ENCODE data around the gene SNX2. TPM values are rescaled to one million over a fixed set of nuclear protein-coding genes. Genes with fewer than 3 reads are reported as not detected.

The SNX2 gene
- total RNA-seq, 1 donor from 2014 or later, result 57.0 TPM

DNA sequence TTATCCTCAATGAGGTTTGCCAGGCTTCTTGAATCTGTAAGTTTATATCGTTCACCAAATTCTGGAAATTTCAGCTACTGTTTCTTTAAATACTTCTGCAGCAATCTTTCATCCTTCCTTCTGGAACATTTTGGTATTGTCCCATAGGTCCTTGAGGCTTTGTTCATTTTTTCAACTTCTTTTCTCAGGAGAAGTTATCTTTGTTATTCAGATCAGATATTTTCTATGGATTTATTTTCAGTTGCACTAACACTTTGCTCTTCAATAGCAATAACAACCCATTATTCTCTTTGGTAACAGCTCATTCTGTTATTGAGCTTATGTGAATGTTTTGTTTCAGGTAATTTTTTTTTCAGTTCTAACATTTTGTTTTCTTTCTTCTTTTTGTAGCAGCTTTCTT is 13.5 kb downstream of the SNX2 start:
- Mint-ChIP-seq H3K27me3 (no peaks in the 10 kb centered on the region), H3K4me3 (ENCODE audit: low read depth) (no peak overlapping the region), H3K9me3 (ENCODE audit: low read depth) (peaks cover 11% of the 10 kb centered on the region), H3K4me1 (ENCODE audit: low read depth) (peaks cover 2% of the 10 kb centered on the region), H3K27ac (no peak overlapping the region), H3K36me3 (ENCODE audit: insufficient read depth) (peaks cover 15% of the 10 kb centered on the region)
- TF ChIP-seq, protein P1, sequence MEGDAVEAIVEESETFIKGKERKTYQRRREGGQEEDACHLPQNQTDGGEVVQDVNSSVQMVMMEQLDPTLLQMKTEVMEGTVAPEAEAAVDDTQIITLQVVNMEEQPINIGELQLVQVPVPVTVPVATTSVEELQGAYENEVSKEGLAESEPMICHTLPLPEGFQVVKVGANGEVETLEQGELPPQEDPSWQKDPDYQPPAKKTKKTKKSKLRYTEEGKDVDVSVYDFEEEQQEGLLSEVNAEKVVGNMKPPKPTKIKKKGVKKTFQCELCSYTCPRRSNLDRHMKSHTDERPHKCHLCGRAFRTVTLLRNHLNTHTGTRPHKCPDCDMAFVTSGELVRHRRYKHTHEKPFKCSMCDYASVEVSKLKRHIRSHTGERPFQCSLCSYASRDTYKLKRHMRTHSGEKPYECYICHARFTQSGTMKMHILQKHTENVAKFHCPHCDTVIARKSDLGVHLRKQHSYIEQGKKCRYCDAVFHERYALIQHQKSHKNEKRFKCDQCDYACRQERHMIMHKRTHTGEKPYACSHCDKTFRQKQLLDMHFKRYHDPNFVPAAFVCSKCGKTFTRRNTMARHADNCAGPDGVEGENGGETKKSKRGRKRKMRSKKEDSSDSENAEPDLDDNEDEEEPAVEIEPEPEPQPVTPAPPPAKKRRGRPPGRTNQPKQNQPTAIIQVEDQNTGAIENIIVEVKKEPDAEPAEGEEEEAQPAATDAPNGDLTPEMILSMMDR (IDR thresholded peaks at IDR 0.05; ENCODE audit: unreplicated experiment), result no peak
- no peak for DNase-seq (ENCODE audit: low spot score, unreplicated experiment)

DNA sequence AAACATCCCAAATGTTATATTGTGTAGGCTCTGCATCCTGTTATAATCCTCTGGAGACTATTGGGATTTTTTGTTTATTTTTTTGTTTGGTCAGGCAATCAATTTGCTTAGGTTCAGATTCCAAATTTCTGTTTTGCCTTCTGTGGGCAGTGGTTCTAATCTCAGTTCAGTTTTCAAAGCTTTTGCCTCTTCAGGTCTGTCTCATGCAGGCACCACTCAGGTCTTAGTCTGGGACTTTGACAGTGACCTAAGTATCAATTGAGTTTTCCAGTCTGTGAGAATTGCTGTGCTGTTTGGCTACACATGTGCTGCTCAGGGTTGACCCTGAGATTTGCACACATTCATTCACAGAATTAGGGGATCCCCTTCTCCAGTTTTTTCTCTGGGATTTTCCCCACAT is 14.1 kb downstream of the SNX2 start:
- Mint-ChIP-seq H3K27ac (no peak overlapping the region), H3K4me1 (ENCODE audit: low read depth) (peaks cover 2% of the 10 kb centered on the region), H3K9me3 (ENCODE audit: low read depth) (peaks cover 11% of the 10 kb centered on the region), H3K36me3 (ENCODE audit: insufficient read depth) (peaks cover 15% of the 10 kb centered on the region), H3K4me3 (ENCODE audit: low read depth) (no peak overlapping the region), H3K27me3 (no peaks in the 10 kb centered on the region)
- TF ChIP-seq, protein P1 (IDR thresholded peaks at IDR 0.05; ENCODE audit: unreplicated experiment), result no peak
- DNase-seq (ENCODE audit: low spot score, unreplicated experiment), result no peak

DNA sequence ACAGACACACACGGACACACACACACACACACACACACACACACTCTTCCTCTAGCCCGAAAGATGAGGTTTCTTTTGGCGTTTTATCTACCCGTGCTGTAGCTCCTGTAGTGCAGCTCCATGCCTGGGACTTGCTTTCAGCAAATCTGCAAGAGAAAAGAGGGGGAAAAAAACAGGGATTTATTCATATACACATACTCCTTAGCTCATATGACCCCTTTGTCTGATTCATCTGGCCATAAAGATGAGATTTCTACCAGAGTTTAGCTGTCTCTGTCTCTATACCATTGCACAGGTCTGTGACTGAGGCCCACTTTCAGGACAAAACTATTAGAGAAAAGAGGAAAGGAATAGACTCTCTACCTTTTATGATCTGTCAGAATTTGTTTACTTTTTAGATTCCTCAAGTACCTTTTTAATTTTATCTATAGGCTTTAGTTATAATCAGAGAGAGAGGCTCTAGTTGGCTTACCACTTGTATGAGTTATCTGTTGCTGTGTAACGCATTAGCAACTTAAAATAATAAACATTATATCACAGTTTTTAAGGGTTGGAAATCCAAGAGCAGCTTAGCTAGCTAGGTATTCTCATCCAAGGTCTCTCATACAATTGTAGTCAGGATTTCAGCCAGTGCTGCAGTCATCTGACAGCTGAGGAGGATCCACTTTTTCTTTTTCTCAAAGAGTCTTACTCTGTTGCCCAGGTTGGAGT is 14.7 kb downstream of the SNX2 start:
- TF ChIP-seq, protein P1 (IDR thresholded peaks at IDR 0.05; ENCODE audit: unreplicated experiment), result no peak
- no peak for DNase-seq (ENCODE audit: low spot score, unreplicated experiment)
- peaks cover 10% of the 10 kb centered on the region for H3K9me3 Mint-ChIP-seq (ENCODE audit: low read depth)
- H3K27ac Mint-ChIP-seq, result no peak overlapping the region
- no peaks in the 10 kb centered on the region for H3K27me3 Mint-ChIP-seq
- peaks cover 2% of the 10 kb centered on the region for H3K4me1 Mint-ChIP-seq (ENCODE audit: low read depth)
- H3K36me3 Mint-ChIP-seq (ENCODE audit: insufficient read depth), result peaks cover 14% of the 10 kb centered on the region
- H3K4me3 Mint-ChIP-seq (ENCODE audit: low read depth), result no peak overlapping the region

DNA sequence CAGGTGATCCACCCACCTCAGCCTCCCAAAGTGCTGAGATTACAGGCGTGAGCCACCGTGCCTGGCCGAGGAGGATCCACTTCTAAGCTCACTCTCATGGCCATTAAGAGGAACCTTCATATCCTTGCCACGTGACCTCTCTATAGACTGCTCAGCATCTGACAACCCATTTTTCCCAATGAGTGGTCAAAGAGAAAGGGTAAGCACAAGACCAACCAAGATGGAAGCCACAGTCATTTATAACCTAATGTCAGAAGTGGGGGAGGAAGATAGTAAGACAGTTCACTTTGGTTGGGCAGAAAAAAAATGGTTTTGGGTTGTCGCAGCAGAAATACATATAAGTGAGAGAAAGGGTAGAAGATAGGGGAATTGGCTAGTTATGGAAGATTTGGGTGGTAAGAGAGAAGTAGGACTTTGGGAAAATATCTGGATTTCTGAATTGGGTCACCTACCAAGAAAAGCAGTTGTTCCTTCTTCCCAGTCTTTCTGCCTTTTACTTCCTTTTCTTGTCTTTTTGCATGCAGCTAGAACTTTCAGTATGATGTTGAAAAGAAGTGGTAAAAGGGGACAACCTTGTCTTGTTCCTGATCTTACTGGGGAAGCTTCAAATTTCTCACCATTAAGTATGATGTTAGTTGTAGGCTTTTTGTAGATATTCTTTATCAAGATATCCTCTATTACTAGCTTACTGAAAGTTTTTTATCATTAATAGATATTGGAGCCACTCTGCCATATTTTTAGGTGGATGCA is 15.6 kb downstream of the SNX2 start:
- H3K4me1 Mint-ChIP-seq (ENCODE audit: low read depth), result peaks cover 2% of the 10 kb centered on the region
- H3K27me3 Mint-ChIP-seq, result no peaks in the 10 kb centered on the region
- peaks cover 3% of the 10 kb centered on the region for H3K9me3 Mint-ChIP-seq (ENCODE audit: low read depth)
- TF ChIP-seq, protein P1 (IDR thresholded peaks at IDR 0.05; ENCODE audit: unreplicated experiment), result no peak
- no peak for DNase-seq (ENCODE audit: low spot score, unreplicated experiment)
- H3K4me3 Mint-ChIP-seq (ENCODE audit: low read depth), result no peak overlapping the region
- H3K27ac Mint-ChIP-seq, result no peak overlapping the region
- H3K36me3 Mint-ChIP-seq (ENCODE audit: insufficient read depth), result peaks cover 8% of the 10 kb centered on the region

DNA sequence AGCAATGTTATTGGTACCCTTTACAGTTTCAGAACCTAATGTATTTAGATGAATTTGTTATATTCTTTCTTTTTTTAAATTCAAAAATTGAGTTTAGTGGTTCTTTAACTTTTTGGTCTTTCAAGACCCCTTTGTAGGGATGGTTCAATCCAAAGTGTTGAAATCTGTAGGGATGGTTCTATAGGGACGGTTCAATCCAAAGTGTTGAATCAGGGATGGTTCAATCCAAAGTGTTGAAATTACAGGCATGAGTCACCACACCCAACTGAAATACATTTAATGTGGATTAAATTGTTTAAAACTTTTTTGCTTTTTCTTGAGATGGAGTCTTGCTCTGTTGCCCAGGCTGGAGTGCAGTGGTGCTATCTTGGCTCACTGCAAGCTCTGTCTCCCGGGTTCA is 30.6 kb downstream of the SNX2 start:
- DNase-seq (ENCODE audit: low spot score, unreplicated experiment), result no peak
- no peak overlapping the region for H3K27ac Mint-ChIP-seq
- no peak overlapping the region for H3K4me3 Mint-ChIP-seq (ENCODE audit: low read depth)
- peaks cover 6% of the 10 kb centered on the region for H3K4me1 Mint-ChIP-seq (ENCODE audit: low read depth)
- H3K9me3 Mint-ChIP-seq (ENCODE audit: low read depth), result no peaks in the 10 kb centered on the region
- H3K27me3 Mint-ChIP-seq, result no peaks in the 10 kb centered on the region
- TF ChIP-seq, protein P1 (IDR thresholded peaks at IDR 0.05; ENCODE audit: unreplicated experiment), result no peak
- peaks cover 20% of the 10 kb centered on the region for H3K36me3 Mint-ChIP-seq (ENCODE audit: insufficient read depth)
